GM18508 (cell line): ENCODE measurements around the gene GARS1.
"Not testable (repeated sequence)": the region's sequence is repeated elsewhere in the genome, so short reads cannot be mapped to it uniquely, and the experiment has no call there.

Experiments used
- ATAC-seq: cut with Tn5 transposase; IDR thresholded peaks from one replicate; pipeline ENCODE4 v1.9.1; 2021; ENCODE audit warnings: moderate number of reproducible peaks; ENCODE audit not compliant: insufficient read depth, unreplicated experiment

The GARS1 gene

DNA sequence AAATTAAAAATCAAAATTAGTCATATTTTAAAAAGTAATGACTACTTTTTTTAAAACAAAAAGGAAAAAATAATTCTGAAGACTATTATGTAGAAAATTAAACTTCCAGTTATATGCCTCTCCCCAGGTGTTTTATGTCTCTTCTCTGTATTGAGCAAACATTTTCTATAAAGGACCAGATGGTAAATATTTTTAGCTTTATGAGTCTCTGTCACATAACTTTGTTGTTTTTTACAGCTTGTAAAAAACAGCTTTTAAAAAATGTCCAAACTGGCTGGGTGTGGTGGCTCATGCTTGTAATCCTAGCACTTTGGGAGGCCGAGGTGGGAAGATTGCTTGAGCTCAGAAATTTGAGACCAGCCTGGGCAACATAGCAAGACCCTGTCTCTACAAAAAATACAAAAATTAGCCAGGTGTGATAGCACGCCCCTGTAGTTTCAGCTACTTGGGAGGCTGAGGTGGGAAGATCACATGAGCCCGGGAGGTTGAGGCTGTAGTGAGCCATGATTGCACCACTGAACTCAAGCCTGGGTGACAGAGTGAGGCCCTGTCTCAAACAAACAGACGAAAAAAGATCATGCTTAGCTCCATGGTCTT, 23.5 kb downstream of the GARS1 start:
- ATAC-seq = no peak

DNA sequence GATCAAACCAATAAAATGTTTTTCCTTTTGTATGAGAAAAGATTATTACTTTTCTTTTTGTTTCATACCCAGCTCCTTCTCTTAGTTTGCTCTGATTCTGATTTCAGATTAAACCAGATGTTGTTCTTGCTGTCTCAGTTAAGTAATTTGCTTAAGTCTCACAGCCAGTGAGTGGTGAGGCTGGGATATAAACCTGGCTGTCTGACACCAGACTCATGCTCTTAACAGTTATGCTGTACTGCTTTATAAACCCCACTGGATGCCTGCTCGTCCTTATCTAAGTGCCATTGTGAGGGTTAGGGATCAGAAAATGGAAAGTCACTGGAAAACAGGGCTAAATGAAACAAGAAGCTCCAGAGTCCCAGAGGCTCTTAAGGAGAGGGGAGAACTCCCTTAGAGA, 24.3 kb downstream of the GARS1 start:
- ATAC-seq = no peak

DNA sequence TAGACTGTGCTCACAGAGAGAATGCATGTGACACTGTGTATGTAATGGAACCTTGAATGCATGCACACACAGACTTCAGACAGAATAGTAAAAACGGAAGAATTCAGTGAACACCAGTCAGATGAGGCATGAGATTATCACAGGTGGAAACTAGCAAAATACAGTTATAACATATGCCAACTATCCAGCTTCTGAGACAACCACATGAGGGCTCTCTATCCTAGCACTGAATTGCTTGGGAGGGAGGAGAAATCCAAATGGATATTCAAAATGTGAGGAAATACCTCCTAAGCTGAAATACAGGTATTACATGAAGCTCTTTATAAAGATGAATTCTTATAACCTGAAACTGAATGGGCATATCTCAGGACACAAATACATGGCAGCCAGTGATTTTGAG, 30.6 kb downstream of the GARS1 start:
- ATAC-seq = no peak

DNA sequence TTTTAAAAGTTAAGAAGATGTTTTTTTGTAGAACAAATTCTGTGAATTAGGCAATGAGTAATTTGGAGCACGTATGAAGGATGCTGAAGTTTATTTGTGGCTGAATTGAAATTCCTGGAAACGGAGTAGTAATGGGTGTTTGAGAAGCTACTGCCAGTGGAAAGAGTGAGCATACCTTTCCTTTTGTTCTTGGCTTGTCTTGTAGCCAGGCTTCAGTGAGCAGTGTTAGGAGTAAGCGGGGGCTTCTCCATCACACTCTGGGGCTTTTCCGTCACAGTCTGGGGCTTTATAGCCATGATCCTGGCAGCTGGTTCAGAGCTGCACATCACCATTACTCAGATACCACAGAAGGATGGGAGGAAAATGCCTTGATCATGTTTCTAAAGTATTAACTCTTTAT, 32.3 kb downstream of the GARS1 start:
- ATAC-seq = no peak

DNA sequence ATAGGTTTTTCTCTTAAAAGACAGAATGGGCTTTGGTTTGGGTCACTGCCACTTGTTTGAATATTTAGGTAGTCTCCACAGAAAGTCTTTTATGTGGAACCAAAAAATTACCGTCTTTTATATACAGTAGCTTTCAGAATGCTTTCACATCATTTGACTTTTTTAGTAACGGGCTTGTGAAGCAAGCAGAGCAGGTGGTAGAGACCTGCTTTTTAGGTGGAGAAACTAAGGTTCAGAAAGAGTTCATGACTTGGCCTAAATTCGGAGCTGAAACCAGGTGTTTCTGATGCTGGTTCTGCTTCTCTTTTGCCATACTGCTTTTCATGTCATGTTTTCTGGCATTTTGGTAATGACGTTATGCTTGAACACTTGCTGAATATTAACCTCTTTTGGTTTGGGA, 36.3 kb downstream of the GARS1 start:
- peak; percentile 41 for ATAC-seq

DNA sequence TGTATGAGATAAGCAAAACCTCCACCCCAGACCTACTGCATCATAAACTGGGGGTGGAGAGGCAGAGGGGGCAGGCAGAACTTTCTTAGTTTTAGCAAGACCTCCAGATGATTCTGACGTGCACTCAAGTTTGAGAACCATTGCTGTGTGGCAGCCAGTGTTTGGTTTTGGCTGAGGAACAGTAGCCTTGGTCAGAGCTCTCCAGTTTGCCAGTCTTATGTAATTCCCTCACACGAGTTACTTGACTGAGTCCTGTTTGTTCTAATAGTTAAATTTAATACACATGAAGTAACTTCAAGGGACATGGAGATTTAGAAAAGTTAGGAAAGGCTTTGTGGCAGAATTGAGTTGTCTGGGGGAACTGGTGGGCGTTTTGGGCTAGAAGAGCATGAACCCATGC, 38.5 kb downstream of the GARS1 start:
- no peak for ATAC-seq

DNA sequence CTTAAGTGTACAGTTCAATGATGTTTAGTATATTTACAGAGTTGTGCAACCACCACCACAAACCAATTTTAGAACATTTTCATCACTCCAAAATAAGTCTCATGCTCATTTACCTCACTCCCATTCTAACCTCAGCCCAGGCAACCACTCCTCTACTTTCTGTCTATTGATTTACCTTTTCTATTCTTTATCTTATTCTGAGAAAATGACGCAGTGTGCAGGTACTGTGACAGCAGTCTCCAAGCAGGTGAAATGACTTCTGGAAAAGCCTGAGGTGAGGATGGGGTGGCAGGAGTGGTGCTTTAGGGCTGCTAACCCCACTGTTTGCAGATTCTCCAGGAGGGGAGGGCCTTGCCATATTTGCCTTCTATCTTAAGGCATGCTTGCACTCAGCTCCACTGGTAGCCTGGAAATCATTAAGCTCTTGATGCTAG, 39.5 kb downstream of the GARS1 start:
- no peak for ATAC-seq

DNA sequence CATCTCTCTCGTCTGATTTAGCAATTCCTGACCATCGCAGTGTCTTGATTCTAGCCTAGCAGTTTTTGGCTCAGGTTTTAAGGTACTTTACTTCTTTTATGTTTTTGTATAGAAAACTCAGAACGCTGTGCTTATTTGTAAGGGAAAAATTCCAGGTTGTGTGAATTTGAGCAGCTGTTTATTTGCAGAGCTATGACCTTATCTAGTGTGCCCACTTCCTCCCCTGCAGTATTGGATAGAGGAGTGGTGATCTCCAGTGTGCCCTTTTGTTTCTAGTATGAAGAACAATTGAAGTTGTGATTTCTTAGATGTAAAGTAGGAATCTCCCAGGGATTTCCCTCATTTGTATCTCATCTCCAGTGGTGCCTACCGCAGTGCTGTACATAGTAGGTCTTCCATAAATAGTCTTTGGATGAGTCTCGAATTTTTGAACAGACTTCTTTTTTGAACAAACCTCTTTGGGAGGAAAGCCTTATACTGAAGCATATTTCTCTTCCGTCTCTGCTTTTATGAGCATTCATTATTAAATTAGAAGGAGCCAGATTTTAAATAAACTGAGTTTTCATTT, 40.0 kb downstream of the GARS1 start:
- no peak for ATAC-seq

DNA sequence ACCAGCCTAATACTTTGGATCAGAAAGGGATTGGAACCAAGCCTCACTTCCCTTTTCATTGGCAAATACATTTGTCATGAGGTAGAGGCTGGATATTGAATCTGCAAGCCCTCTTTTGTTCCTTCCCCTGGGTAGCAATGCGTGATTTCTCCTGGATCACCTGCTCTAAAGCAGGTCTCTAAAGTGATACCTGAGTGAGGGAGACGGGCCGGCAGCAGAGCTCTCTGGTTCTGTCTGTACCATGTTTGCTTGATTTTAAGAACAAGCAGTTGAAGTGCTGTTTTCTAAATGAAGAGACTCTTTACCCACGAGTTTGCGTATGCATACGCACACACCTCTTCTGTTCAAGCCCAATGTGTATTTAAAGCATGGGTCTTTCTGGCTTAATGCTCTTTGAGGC, 41.1 kb downstream of the GARS1 start:
- no peak for ATAC-seq

DNA sequence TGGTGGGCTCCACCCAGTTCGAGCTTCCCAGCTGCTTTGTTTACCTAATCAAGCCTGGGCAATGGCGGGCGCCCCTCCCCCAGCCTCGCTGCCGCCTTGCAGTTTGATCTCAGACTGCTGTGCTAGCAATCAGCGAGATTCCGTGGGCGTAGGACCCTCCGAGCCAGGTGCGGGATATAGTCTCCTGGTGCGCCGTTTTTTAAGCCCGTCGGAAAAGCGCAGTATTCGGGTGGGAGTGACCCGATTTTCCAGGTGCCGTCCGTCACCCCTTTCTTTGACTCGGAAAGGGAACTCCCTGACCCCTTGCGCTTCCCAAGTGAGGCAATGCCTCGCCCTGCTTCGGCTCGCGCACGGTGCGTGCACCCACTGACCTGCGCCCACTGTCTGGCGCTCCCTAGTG, 47.6 kb downstream of the GARS1 start:
- not testable (repeated sequence) for ATAC-seq

DNA sequence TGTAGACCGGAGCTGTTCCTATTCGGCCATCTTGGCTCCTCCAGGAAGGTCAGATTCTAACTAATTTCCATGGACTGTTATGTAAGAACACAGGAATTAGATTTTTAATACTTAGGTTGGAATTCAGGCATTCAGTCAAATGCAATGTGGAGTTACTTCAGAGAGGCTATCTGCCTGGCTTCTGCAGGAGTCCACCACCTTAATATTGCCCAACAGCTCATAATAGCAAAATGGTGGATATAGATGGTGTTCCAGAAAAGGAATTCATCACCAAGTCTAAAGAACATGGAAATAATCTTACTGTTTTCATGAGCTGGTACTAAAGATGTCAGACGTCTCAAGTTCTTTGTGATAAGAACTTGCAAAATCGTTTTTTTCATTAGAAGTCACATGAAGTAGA, 48.1 kb downstream of the GARS1 start:
- no peak for ATAC-seq

DNA sequence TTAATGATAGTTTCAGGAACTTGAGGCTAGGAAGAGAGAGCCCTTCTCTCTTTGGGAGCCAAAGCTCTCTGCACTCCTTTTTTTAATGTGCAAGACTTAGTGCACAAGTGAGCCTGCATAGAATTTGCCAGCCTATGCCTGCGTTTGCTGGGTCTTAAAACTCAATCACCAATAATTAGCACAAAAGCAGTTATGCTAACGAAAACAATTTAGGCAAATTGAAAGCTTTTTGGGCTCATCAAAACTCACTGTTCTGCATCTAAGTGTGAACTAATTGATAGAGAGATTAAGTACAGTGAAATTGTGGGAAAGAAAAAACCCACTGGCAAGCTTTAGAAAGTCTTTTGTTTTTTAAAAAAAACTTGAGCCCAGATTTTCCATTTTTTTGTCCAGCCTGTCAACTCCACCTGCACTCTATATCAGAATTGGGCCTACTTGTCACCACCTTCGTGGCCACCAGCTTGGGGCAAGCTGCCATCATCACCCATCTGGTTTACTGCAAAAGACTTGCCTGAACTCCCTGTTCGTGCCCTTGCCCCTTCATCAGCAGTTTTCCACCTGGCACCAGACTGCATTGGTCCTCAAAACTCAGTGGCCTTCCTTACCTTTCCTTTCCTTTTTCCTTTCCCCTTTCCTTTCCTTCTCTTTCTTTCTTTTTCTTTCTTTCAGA, 49.7 kb downstream of the GARS1 start:
- ATAC-seq = no peak

DNA sequence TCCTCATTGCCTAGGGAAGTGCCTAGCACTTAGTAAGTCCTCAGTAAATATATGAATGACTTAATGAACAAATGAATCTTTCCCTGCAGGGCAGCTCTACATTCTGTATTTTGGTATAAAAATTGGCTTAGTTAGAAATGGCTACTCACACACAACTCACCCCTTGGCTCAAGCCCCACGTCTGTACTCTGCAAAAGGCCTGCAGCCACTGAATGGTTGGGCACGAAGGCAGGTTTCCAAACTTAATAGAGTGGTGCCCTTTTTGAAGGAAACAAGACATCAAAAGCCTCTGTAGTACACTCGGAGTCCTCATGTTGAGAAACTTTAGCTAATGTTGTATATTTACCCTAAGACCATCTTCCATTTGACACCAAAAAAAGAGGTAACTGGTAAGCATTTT, 51.0 kb downstream of the GARS1 start:
- ATAC-seq = no peak

DNA sequence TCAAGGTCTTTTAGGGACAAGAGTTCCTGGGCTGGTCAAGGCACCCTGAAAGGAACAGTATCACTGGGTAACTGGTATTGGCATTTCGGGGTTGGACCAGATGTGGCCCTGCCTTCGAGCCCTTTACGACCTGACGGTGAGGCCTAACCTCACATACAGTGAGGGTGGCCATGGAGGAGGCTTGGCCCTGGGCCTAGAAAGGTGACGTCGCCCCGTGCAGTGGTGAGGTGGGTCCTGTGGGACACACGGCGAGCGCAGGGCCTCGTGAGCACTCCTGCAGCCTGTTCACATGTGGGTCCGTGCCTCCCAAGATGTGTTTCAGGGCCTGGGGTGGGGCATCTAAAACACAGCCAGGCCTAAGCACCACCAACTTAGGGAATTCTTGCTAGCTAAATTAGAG, 51.5 kb downstream of the GARS1 start:
- ATAC-seq = no peak

DNA sequence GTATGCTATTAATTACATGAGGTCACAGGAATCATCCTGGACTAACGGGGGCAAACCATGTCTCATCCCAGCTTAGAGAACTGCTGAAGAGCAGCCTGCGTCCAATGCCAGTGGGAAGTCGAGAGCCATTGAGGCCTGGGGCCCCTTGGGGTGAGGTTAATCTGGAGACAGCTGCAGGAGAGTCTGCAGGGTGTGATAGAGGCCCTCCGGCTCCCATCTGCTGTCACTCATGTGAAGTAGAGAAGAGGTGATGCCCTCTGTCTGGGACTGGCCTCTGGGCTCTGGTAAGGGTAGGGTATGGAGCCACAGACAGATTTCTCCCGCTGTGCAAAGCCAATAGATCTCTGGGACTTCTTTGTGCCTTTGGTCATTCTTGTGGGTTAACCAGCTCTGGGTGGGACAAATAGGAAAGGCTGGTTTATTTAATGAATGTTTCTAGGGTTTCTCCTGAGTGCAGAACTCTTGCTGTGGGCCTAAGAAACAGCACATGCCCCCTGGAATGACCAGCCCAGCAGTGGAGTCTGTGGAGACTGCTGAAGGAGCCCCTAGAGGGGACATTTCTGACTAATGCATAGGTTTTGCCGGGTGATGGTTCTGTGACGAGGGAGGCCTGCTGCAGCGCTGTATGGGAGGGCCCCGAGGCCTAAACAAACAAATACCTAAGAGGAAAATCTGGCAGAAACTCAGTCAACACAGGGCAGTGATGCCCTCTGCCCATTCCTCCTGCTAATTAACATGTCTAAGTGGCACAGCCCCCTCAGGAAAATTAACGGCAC, 53.1 kb downstream of the GARS1 start:
- no peak for ATAC-seq

DNA sequence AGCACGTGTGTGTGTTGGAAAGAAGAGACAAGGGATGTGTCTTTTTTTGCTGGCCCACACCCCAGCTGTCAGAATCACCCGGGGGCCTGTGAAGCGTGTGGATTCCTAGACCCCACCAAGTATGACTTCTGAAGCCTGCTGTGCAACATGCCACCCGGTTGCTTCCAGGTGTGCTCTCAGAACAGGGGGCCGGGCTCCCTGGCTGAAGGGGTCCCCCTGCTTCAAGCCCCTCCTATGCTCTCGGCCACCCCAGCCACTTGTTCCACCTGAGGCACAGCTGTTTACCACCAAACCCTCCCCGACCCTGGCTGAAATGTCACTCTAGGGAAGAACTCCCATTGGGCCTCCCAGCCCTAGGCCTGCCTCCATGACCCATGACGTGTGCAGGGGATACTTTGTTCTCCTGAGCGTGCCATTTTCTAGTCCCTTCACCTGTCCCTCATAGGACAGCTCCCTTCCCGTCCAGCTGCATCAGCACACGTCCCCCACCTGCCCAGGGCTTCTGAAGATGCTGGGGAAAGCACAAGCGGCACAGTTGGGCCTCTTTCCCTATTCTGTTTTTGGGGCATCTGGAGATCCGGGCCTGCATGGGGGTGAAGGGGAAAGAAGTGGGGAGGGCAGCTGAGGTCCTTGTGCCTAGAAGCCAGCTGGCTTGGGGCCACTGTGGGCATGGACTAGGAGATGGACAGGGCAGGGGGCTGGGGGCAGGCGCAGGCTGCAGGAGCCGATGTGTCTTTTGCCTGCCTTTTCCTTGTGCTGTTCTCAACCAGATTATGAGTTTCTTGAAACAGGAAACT, 54.3 kb downstream of the GARS1 start:
- ATAC-seq = no peak

DNA sequence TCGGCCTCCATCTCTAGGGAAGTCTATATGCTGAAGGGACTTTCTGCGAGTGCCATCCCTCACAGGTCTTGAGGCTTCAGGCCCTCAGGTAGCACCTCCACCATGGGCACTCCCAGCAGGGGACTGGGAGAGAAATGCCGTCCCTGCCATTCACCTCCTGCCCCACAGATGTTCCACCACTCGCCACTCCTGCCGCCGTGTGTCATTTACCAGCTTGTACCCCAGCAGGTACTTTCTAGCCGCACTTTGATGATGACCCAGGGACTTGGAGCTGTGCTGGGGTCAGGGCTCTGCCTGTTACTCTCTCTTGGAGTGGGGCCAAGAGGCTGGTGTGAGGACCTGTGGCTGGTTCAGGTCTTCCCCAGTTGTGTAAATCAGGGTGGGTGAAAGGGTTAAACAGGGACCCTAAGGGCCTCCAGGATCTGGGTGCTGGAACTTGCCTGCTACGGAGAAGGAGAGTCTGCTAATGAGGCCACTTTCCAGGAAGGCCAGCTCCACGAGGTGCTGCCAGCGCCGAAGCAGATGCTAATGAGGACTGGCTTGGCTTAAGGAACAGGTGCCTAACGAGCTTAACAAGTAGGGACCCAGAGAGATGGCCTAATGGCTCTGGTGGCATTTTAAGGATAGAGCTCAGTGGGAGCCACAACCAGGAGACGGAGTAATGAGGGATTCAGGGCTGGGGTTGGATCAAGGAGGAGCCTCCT, 55.2 kb downstream of the GARS1 start:
- no peak for ATAC-seq

DNA sequence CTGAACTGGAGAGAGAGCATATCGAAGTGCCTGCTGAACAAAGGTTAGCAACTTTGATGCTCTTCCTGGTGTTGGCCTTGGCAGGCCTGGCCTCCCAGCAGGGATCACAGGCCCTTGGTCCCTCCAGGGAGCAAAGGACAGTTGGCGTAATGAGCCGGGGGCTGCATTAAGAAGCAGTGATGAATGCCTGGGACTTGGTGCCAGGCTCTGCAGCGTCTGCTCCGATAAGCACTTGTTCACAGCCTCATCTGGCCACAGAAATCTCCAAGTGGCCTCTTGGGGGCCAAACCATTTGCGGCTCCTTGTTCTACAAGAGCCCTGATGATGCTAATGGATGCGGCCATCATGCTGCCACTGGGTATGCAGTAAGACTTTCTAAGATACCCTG, 55.7 kb downstream of the GARS1 start:
- ATAC-seq = no peak

DNA sequence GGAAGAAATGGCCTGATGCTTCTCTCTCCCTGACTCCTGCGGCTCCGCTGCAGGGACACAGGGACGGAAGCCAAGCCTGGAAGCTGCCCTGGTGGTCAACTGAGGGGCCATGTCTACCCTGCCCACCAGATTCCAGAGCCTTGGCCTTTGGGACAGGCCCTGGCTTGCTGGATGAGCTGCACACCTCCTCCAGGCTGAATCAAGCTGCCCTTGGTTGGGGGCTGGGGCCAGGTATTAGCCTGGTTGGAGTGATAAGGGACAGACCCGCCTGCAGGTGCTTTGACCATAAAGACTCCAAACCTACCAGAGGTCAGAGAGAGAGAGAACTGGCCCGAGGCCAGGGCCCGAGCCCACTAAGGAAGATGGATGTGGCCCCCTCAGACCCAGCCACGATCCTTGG, 57.5 kb downstream of the GARS1 start:
- no peak for ATAC-seq
